PC-9 (cell line): ENCODE results near the gene COMMD1.

Experiments
- EZH2 ChIP-seq: fragments of 200-600 bp; sonication (generic); IDR thresholded peaks from 2 replicates; pipeline ENCODE4 v1.8.0; 2017; ENCODE audit warnings: antibody characterized with exemption, low read depth
- TF ChIP-seq, protein P1 (sequence below): fragments of 200-600 bp; sonication (generic); conservative IDR thresholded peaks from 2 replicates; pipeline ENCODE4 v1.6.1; 2017; ENCODE audit warnings: mixed run types, antibody characterized with exemption, mild to moderate bottlenecking, moderate library complexity

DNA sequence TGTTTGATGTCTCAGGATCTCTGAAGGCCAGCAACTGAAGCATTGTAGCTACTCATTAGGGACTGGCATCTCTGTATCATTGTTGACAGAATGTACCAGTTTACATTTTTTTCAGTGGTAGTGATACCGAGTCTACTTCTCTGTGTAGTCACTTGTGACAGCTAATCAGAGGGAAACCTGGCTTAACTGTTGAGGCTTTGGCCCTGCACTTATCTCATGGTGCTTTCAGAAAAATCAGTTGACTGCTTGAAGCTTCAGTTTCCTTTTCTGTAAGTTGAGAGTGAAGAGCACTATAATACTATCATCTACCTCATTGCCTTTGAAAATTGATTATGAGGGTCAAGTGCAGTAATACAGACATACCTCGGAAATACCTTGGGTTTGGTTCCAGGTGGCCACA, 90.0 kb downstream of the COMMD1 start:
- TF ChIP-seq, protein P1, sequence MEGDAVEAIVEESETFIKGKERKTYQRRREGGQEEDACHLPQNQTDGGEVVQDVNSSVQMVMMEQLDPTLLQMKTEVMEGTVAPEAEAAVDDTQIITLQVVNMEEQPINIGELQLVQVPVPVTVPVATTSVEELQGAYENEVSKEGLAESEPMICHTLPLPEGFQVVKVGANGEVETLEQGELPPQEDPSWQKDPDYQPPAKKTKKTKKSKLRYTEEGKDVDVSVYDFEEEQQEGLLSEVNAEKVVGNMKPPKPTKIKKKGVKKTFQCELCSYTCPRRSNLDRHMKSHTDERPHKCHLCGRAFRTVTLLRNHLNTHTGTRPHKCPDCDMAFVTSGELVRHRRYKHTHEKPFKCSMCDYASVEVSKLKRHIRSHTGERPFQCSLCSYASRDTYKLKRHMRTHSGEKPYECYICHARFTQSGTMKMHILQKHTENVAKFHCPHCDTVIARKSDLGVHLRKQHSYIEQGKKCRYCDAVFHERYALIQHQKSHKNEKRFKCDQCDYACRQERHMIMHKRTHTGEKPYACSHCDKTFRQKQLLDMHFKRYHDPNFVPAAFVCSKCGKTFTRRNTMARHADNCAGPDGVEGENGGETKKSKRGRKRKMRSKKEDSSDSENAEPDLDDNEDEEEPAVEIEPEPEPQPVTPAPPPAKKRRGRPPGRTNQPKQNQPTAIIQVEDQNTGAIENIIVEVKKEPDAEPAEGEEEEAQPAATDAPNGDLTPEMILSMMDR, result no peak
- TF ChIP-seq EZH2, result no peak
